Measurements from ENCODE around the gene MATN1. TPM values are rescaled to one million over a fixed set of nuclear protein-coding genes. Genes with fewer than 3 reads are reported as not detected.
A peak's percentile ranks its signal among the peaks of the same experiment; 100 is the strongest.

The MATN1 gene
- total RNA-seq, 4 donors from 2014 or later = 0.98 TPM; not detected in 3

DNA sequence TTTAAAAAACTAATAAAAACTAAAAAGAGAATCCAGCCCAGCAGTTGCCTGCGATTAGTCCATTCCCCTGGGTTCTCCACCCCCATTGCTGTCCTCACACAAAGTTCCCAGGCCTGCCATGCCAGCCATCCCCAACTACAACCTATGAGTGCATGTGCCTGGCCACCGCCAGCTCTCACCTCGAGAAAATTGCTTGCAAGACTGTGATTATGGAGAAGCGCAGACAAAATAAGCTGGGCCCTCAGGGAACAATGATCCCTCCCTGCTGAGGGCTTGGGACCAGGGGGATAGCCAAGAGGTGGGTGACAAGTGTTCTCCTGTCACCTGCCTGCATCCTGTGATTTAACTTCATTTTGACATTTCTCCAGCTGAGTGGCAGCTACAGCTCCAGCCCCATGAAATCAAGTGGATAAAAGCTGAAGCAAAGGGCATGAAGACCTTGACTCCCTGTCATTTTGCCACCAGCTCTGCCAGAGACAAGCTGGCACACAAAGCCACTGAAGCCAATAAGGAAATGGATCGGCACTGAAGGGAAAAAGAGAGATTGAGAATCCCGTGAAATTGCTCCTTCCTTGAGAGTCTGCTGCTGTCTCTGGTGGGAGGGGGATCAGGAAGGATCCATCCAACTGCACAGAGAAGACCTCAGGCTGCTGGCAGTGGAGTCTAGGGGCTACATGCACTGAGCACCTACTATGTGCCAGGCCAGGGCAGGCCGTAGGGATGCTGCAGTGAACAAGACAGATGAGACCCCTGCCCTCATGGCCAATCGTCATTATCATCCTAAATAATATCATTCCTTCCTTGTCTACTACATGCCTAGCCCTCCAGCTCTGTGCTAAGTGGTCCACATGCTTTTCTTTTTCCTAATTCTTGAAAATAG is 40.7 kb downstream of the MATN1 start:
- Histone ChIP-seq H3K36me3 (no peaks in the 10 kb centered on the region), H3K4me1 (peaks cover 10% of the 10 kb centered on the region), H3K27me3 (peaks cover 30% of the 10 kb centered on the region), H3K4me3 (no peak overlapping the region), H3K9me3 (no peaks in the 10 kb centered on the region), H3K27ac (no peak overlapping the region)
- DNase-seq (ENCODE audit: low spot score in 2 of 2) = peak in 1 of 2 donors; percentile 70
- 78% methylated on average over 8 of the region's 8 CpGs for WGBS
- TF ChIP-seq POLR2AphosphoS5 (IDR thresholded peaks at IDR 0.05) (no peak), EP300 (IDR thresholded peaks at IDR 0.05) (no peak), POLR2A (IDR thresholded peaks at IDR 0.05) (no peak)
- TF ChIP-seq, protein P1, sequence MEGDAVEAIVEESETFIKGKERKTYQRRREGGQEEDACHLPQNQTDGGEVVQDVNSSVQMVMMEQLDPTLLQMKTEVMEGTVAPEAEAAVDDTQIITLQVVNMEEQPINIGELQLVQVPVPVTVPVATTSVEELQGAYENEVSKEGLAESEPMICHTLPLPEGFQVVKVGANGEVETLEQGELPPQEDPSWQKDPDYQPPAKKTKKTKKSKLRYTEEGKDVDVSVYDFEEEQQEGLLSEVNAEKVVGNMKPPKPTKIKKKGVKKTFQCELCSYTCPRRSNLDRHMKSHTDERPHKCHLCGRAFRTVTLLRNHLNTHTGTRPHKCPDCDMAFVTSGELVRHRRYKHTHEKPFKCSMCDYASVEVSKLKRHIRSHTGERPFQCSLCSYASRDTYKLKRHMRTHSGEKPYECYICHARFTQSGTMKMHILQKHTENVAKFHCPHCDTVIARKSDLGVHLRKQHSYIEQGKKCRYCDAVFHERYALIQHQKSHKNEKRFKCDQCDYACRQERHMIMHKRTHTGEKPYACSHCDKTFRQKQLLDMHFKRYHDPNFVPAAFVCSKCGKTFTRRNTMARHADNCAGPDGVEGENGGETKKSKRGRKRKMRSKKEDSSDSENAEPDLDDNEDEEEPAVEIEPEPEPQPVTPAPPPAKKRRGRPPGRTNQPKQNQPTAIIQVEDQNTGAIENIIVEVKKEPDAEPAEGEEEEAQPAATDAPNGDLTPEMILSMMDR (IDR thresholded peaks at IDR 0.05) = no peak

DNA sequence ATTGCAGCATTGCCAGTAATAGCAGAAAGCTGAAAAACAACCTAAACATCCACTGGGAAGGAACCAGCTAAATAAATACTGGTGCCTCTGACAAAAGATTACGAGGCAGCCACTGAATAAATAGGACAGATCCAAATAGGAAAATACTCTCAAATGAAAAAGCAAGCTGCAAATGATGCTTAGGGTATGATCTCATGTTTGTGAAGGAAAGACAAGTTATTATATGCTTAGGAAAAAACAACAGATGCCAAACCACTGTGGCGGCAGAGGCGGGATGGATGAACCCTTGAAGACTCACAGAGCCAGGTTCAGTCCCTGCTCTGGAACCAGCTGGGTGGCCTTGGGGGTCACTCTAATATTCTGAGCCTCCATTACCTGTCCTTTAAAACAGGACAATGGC is 41.6 kb downstream of the MATN1 start:
- 45% methylated on average over 3 of the region's 3 CpGs for WGBS
- Histone ChIP-seq H3K4me1 (peaks cover 14% of the 10 kb centered on the region), H3K27me3 (peaks cover 30% of the 10 kb centered on the region), H3K36me3 (no peaks in the 10 kb centered on the region), H3K27ac (no peak overlapping the region), H3K9me3 (no peaks in the 10 kb centered on the region), H3K4me3 (no peak overlapping the region)
- no peak for TF ChIP-seq POLR2AphosphoS5 (IDR thresholded peaks at IDR 0.05)
- TF ChIP-seq POLR2A (IDR thresholded peaks at IDR 0.05) = no peak
- TF ChIP-seq EP300 (IDR thresholded peaks at IDR 0.05) = no peak
- TF ChIP-seq, protein P1 (IDR thresholded peaks at IDR 0.05) = no peak
- peak in 1 of 2 donors; percentile 52 for DNase-seq (ENCODE audit: low spot score in 2 of 2)

DNA sequence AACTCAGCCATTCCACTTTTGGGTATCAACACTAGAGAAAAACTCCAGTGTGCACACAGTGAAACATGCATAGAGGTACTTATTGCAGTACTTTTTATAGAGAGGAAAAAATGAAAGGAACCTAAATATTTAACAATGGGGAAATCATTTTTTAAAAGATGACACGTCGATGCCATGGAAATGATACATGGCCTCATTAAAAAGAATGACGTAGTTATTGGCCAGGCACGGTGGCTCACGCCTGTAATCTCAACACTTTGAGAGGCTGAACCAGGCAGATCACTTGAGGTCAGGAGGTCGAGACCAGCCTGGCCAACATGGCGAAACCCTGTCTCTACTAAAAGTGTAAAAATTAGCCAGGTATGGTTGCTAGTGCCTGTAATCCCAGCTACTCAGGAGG is 42.5 kb downstream of the MATN1 start:
- WGBS = 80% methylated on average over 7 of the region's 7 CpGs
- no peaks in the 10 kb centered on the region for H3K36me3 ChIP-seq
- no peaks in the 10 kb centered on the region for H3K9me3 ChIP-seq
- TF ChIP-seq POLR2A (IDR thresholded peaks at IDR 0.05) (no peak), POLR2AphosphoS5 (IDR thresholded peaks at IDR 0.05) (no peak), EP300 (IDR thresholded peaks at IDR 0.05) (no peak)
- TF ChIP-seq, protein P1 (IDR thresholded peaks at IDR 0.05) = no peak
- peak in 1 of 2 donors; percentile 32 for DNase-seq (ENCODE audit: low spot score in 2 of 2)
- H3K4me1 ChIP-seq = peaks cover 14% of the 10 kb centered on the region
- H3K27ac ChIP-seq = no peak overlapping the region
- peaks cover 26% of the 10 kb centered on the region for H3K27me3 ChIP-seq
- no peak overlapping the region for H3K4me3 ChIP-seq

DNA sequence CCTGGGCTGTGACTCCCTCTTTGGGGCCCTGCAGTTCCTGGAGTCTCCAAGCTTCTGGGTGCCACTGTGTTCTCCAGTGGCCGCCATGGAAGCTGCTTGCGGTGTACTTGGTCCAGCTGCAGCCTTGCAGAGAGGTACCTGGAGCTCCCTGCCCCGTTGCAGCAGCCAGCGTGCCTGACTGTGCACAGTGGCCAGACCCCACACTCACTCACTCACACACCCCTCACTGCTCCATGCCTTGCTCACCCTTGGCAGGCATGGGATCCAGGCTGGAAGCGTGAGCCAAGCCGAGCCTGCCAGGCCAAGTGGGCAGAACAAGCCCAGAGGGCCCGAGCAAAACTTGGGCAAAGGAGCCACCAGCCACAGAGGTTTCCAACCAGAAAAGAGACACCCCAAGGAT is 43.0 kb downstream of the MATN1 start:
- Histone ChIP-seq H3K27me3 (peaks cover 22% of the 10 kb centered on the region), H3K4me1 (peaks cover 14% of the 10 kb centered on the region), H3K36me3 (no peaks in the 10 kb centered on the region), H3K27ac (no peak overlapping the region), H3K9me3 (no peaks in the 10 kb centered on the region), H3K4me3 (no peak overlapping the region)
- TF ChIP-seq POLR2A (IDR thresholded peaks at IDR 0.05) (no peak), EP300 (IDR thresholded peaks at IDR 0.05) (no peak), POLR2AphosphoS5 (IDR thresholded peaks at IDR 0.05) (no peak)
- TF ChIP-seq, protein P1 (IDR thresholded peaks at IDR 0.05) = no peak
- DNase-seq (ENCODE audit: low spot score in 2 of 2) = peak in 1 of 2 donors; percentile 70
- 88% methylated on average over 5 of the region's 7 CpGs for WGBS

DNA sequence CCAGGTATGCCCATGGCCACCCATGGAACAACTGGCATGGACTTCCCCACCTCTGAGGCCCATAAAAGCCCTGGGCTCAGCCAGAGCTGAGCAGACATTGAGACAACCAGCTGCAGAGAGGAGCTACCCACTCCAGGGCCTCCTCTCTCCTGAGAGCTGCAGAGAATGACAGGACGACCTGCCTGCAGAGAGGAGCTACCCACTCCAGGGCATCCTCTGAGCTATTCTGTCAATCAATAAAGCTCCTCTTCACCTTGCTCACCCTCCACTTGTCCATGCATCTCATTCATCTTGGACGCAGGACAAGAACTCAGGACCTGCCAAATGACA is 43.4 kb downstream of the MATN1 start:
- peaks cover 11% of the 10 kb centered on the region for H3K4me1 ChIP-seq
- peaks cover 17% of the 10 kb centered on the region for H3K27me3 ChIP-seq
- H3K4me3 ChIP-seq = no peak overlapping the region
- 100% methylated on average over 2 of the region's 2 CpGs for WGBS
- H3K36me3 ChIP-seq = no peaks in the 10 kb centered on the region
- no peak overlapping the region for H3K27ac ChIP-seq
- H3K9me3 ChIP-seq = no peaks in the 10 kb centered on the region
- TF ChIP-seq, protein P1 (IDR thresholded peaks at IDR 0.05) = no peak
- TF ChIP-seq EP300 (IDR thresholded peaks at IDR 0.05) = no peak
- no peak for TF ChIP-seq POLR2A (IDR thresholded peaks at IDR 0.05)
- TF ChIP-seq POLR2AphosphoS5 (IDR thresholded peaks at IDR 0.05) = no peak
- no peak for DNase-seq (ENCODE audit: low spot score in 2 of 2)

All from suprapubic skin (tissue), 4 donors.